Activated naive CD4-positive, alpha-beta T cell treated with anti-CD3 and anti-CD28 coated beads, Interleukin-2, amount 50 U/mL, for 16 hours (primary cell): ENCODE measurements around the gene CDC42BPB.
"Not testable (repeated sequence)": the region's sequence is repeated elsewhere in the genome, so short reads cannot be mapped to it uniquely, and the experiment has no call there.

Source experiments
- DNase-seq: peaks from one replicate; pipeline ENCODE4 v3.0.0-alpha.2; 2020

The CDC42BPB gene

GRCh38 chr14:102939329-102939728 is 118.0 kb downstream of the CDC42BPB start:
- DNase-seq: no peak

GRCh38 chr14:102938191-102938590 is 119.2 kb downstream of the CDC42BPB start:
- no peak for DNase-seq

GRCh38 chr14:102937331-102938175 is 119.8 kb downstream of the CDC42BPB start:
- DNase-seq: no peak

- DNase-seq: no peak
Measured at GRCh38 chr14:102935756-102936155, 121.6 kb downstream of the CDC42BPB start.

- no peak for DNase-seq
Measured at GRCh38 chr14:102933618-102934231, 123.6 kb downstream of the CDC42BPB start.

- DNase-seq: no peak
Measured at GRCh38 chr14:102932484-102933248, 124.7 kb downstream of the CDC42BPB start.

- DNase-seq: no peak
Measured at GRCh38 chr14:102931580-102932285, 125.6 kb downstream of the CDC42BPB start.

- DNase-seq: no peak
Measured at GRCh38 chr14:102930753-102931579, 126.4 kb downstream of the CDC42BPB start.

GRCh38 chr14:102930138-102930752 is 127.1 kb downstream of the CDC42BPB start:
- no peak for DNase-seq

GRCh38 chr14:102929241-102930137 is 127.9 kb downstream of the CDC42BPB start:
- DNase-seq: no peak

- peak; percentile 81 for DNase-seq
Measured at GRCh38 chr14:102928412-102929240, 128.7 kb downstream of the CDC42BPB start.

- DNase-seq: no peak
Measured at GRCh38 chr14:102927878-102928411, 129.4 kb downstream of the CDC42BPB start.

- DNase-seq: no peak
Measured at GRCh38 chr14:102927346-102927877, 129.9 kb downstream of the CDC42BPB start.

- not testable (repeated sequence) for DNase-seq
Measured at GRCh38 chr14:102926840-102927239, 130.5 kb downstream of the CDC42BPB start.

- no peak for DNase-seq
Measured at GRCh38 chr14:102926104-102926503, 131.2 kb downstream of the CDC42BPB start.

GRCh38 chr14:102925646-102926045 is 131.7 kb downstream of the CDC42BPB start:
- no peak for DNase-seq

GRCh38 chr14:102924632-102925588 is 132.4 kb downstream of the CDC42BPB start:
- DNase-seq: no peak
